GM19324 (cell line): ENCODE measurements around the gene PBX3.

Experiments
- ATAC-seq: cut with Tn5 transposase; IDR thresholded peaks from one replicate; pipeline ENCODE4 v1.9.1; 2021; ENCODE audit warnings: mild to moderate bottlenecking, moderate library complexity; ENCODE audit not compliant: unreplicated experiment, low FRiP score

The PBX3 gene

GRCh38 chr9:125931211-125931610, 184.0 kb downstream of the PBX3 start:
- no peak for ATAC-seq

- ATAC-seq, result no peak
Observed at GRCh38 chr9:125932012-125932411, 184.8 kb downstream of the PBX3 start.

GRCh38 chr9:125932746-125933455, 185.7 kb downstream of the PBX3 start:
- no peak for ATAC-seq

GRCh38 chr9:125942125-125942524, 195.0 kb downstream of the PBX3 start:
- no peak for ATAC-seq

GRCh38 chr9:125943831-125944230, 196.7 kb downstream of the PBX3 start:
- ATAC-seq, result no peak

DNA sequence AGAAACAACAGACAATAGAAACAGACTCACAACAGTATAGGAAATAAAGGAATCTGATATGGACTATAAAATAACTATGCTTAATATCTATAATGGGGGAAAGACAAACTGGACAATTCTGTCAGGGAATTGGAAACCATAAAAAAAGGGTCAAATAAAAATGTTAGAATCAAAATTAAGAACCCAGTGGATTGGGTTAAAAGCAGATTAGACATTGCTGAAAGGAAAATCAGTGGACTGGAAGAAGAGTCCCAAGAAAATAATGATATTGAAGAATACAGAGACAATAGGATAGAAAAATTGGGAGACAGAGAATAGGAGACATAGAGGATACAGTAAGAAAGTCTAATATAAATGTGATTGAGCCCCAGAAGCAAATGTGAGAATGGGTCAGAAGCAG, 199.2 kb downstream of the PBX3 start:
- ATAC-seq, result no peak

GRCh38 chr9:125948887-125949596, 201.9 kb downstream of the PBX3 start:
- no peak for ATAC-seq

DNA sequence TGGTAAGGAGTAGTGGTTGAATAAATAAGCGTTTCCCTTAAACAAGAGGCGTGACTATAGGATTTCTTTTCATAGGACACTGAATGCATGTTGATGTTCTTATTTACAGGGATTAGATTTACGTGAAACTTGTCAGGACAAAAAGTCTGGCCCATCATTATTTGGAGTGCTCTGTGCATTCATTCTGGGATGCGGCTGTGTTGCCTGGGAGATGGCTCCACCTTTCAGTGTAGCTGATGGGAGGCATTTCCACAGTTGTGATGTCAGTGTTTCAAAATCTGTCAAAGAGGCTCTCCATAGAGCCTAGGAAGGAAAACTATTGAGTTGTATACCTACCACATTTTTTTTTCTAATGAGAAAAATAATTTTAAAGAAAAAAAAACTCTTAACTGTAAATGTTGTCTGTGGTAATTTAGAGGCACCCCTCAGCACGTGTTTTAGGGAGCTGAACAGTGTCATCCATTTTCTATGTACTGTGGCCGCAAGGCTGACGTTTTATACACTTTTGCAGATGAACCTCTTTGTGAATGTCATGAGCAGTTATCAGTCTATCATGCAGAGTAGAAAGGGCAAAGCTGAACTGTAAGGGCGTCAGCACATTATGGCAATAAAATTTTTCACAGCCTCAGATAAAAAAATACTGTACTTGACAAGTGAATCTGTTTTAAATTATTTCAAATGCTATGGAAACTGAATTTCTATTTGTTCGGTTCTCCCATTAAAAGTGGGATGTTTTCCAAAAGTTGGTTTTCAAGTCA, 202.7 kb downstream of the PBX3 start:
- ATAC-seq, result no peak

GRCh38 chr9:125950880-125951471, 203.8 kb downstream of the PBX3 start:
- no peak for ATAC-seq

- no peak for ATAC-seq
Observed at GRCh38 chr9:125953314-125954019, 206.3 kb downstream of the PBX3 start.

GRCh38 chr9:125956102-125956501, 208.9 kb downstream of the PBX3 start:
- ATAC-seq, result no peak

GRCh38 chr9:125959315-125959714, 212.1 kb downstream of the PBX3 start:
- ATAC-seq, result no peak

DNA sequence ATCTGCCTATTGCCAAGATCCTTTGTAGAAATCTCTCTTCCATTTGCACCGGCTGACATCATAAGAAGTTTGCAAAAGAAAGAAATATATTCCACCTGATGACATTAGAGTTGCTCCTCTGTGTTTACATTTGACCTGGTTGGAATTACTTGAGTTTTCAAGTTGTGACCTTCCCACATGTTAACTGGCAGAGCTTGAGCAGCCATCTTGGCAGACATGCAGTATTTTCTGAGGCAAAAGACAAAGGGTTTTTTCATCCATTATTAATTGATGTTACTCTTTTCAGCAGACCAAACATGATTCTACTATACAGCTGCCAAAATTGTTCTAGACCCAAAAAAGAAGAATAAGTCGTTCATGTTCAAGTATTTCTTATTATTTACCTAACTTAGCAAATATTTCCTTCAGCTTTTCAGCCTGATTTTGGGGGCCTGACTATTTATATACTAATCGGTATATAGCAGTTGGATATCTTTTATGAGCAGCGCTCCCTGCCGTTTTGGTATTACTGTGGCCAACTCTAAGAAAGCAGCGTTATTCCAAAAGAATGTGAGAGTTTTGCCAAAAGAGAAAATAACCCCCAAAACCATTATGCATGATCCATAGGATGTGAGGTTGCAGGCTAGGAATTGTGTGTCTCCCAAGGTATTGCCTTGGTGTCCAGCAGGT, 212.9 kb downstream of the PBX3 start:
- ATAC-seq, result no peak

- no peak for ATAC-seq
Observed at GRCh38 chr9:125960626-125961025, 213.5 kb downstream of the PBX3 start.

- ATAC-seq, result no peak
Observed at GRCh38 chr9:125961072-125961471, 213.9 kb downstream of the PBX3 start.

DNA sequence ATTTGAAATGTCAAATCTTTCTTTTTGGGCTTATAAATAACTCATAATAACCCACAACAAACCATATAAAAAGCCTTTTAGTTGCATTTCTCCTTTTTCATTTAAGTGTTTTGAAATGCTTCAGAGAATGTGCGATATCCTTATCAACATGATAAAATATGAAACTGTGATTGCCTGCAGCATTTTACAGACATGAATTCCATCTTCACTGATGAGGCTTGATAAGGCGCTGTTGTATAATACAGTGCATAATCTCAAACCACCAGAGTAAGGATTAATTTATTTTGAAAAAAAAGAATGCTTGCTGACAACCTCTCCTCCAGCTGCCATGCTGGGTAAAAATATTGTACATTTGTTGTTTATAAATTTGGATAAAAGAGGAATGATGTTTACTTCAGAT, 216.8 kb downstream of the PBX3 start:
- ATAC-seq, result no peak

- ATAC-seq, result no peak
Observed at GRCh38 chr9:125964702-125965225, 217.6 kb downstream of the PBX3 start.

GRCh38 chr9:125965477-125965876, 218.3 kb downstream of the PBX3 start:
- no peak for ATAC-seq

- no peak for ATAC-seq
Observed at GRCh38 chr9:125966466-125966865, 219.3 kb downstream of the PBX3 start.
